GM10266 (cell line): Measurements from ENCODE around the gene CNTN4.

Experiments used
- DNase-seq: peaks from one replicate; pipeline ENCODE4 v3.0.0; 2012; ENCODE audit errors: extremely low spot score
- TF ChIP-seq, protein P1 (sequence below): IDR thresholded peaks from 2 replicates; pipeline ENCODE4 v1.5.1; 2012; ENCODE audit warnings: mild to moderate bottlenecking, low read depth; ENCODE audit not compliant: control insufficient read depth, insufficient read depth; ENCODE audit errors: missing control alignments

The CNTN4 gene

DNA sequence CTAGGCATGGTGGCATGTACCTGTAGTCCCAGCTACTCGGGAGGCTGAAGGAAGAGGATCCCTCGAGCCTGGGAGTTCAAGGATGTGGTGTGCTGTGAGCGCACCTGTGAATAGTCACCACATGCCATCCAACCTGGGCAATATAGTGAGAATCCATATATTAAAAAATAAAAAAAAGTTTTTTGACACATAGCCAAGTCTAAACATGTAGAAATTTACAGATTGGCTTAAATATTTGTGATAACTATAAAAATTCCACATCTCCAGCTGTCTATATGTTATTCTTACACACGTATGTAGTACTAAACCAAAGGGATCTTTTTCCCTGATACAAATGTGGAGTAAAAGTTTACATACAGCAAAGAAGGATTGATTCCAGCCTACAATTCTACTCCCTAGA is 119.7 kb downstream of the CNTN4 start:
- TF ChIP-seq, protein P1, sequence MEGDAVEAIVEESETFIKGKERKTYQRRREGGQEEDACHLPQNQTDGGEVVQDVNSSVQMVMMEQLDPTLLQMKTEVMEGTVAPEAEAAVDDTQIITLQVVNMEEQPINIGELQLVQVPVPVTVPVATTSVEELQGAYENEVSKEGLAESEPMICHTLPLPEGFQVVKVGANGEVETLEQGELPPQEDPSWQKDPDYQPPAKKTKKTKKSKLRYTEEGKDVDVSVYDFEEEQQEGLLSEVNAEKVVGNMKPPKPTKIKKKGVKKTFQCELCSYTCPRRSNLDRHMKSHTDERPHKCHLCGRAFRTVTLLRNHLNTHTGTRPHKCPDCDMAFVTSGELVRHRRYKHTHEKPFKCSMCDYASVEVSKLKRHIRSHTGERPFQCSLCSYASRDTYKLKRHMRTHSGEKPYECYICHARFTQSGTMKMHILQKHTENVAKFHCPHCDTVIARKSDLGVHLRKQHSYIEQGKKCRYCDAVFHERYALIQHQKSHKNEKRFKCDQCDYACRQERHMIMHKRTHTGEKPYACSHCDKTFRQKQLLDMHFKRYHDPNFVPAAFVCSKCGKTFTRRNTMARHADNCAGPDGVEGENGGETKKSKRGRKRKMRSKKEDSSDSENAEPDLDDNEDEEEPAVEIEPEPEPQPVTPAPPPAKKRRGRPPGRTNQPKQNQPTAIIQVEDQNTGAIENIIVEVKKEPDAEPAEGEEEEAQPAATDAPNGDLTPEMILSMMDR, result no peak
- DNase-seq, result no peak

DNA sequence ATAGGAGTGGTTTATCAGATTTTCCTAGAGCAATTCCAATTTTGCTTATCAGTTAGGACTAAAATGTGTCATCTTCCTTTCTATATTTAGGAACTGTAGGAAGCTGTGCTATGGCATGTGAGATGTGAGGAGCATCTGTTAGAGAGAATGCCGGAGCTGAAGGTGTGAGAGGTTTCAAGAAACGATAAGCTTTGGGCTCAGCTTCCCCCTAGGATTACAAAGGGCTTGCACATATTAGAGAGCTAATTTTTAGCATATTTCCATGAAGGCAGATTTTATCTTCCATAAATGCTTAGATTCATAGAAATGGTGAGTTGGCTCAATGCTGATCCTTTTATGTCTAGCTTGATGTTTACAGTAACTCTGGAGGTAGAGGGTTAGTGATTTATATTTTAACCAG is 120.2 kb downstream of the CNTN4 start:
- TF ChIP-seq, protein P1, result no peak
- no peak for DNase-seq

DNA sequence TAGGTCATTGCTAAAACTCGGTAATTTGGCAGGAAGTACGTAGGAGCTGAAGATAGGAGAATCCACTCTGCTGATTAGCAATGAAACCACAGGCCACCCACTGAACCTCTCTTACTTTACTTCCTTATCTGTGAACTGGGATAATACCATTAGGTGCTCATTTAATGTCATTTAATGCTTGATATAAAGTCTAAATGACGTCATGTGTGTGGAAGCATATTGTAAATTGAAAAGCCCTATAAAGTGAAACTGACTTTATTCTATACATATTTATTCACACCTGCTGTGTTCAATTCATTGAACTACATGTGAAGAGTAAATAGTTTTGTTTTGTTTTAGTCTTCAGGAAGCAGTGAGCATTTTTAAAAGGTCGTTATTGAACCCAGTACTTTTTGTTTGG is 137.5 kb downstream of the CNTN4 start:
- TF ChIP-seq, protein P1, result no peak
- DNase-seq, result no peak

DNA sequence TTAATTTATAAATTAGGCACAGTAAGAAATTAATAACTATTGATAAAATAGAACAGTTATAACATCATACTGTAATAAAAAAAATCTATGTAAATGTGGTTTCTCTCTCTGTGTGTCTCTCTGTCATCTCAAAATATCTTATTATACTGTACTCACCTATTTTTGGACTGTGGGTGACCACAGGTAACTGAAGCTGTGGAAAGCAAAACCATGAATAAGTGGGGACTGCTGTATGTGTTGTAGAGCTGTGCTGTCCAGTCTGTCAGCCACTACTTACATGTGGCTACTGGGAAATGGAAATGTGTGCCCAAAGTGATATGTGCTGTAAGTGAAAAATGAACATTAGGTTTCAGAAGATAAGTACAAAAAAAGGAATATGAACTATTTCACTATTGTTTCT is 145.5 kb downstream of the CNTN4 start:
- DNase-seq, result no peak

DNA sequence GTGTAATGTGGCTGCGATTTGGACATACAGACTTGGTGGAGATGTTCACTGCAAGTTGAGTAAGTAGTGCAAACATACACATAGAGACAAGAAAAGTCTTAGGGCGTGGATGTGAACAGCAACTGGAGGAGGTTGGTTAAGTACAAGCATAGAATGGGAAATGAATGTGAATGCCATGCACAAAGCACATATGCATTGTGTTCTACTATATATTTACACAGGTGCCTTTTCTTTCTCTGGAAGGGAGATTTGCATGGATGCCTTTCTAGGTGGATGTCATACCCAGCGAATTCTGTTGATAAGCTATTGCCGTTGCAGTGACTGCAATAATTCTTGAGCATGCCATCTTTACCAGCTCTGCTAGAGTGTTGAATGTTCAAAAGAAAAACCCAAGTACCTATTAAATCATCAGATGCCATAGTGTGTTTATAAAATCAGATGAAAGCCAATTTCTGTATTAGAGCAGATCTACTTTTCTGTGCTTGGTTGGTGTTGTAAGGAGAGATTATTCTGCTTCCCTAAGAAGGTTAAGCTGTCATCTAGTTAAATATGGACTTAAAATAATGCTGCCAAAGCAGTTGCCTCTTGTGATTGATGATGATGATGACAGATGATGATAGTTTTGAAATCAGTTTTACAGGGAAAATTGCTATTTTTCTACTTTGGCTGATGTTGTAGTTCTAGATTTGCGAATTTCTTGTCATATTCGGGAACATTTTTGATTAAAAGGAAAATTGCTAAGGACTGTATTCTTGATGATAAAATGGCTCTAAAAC is 148.4 kb downstream of the CNTN4 start:
- no peak for DNase-seq
- TF ChIP-seq, protein P1, result no peak

More for the DNA sequence above, 145.5 kb downstream of the CNTN4 start:
- TF ChIP-seq, protein P1, result no peak

DNA sequence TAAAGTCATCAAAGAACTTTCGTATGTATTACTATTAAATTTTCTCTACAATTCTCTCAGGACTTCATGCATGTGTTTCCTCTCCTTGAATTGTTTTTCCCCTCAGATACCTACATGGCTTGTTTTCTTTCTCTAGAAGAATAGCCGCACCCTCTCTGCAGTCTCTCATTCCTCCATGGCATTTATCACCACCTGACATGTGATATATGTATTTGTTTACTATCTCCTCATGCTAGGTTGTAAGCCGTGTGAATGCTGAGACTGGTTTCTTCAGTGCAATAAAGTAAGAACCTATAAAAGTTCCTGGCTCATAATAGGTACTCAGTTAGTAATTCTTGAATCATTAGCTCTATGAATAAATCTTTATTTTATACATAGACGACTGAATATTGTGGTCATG is 149.2 kb downstream of the CNTN4 start:
- TF ChIP-seq, protein P1, result no peak
- DNase-seq, result no peak

DNA sequence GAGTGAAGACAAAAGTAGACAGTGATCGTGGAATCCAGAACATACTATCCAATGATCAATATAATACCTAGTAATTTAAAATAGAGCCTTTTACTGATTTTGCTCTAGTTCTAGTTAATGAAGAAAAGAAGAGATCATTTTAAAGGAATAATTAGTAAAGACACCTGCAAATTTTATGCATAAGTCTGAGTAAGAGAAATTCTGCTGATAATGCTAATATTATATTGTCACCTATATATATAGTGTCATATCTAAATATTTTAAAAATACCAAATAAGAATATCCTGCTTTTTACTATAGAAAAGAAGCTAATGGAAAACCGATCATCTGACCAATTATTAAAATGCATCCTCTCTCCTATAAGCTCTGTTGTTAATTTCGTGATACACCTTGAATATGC is 152.1 kb downstream of the CNTN4 start:
- TF ChIP-seq, protein P1, result no peak
- no peak for DNase-seq
